ENCODE results near the gene MAN1C1. TPM values are rescaled to one million over a fixed set of nuclear protein-coding genes. Genes with fewer than 3 reads are reported as not detected.

The MAN1C1 gene
- total RNA-seq, 4 donors from 2014 or later: 14.6 to 25.1 (median 17.5) TPM

- 55 to 57% methylated on average over 6 of the region's 6 CpGs for WGBS, 2 donors
- no peak for DNase-seq (ENCODE audit: low spot score in 2 of 2)
- Histone ChIP-seq H3K27ac (peak overlapping the region; percentile 84 to 98 (median 96)), H3K4me1 (peaks cover 0 to 42% (median 25%) of the 10 kb centered on the region in 4 donors), H3K4me3 (peak overlapping the region in 3 of 4 donors; percentile 79 to 96 (median 91)), H3K36me3 (peaks cover 0 to 43% (median 0%) of the 10 kb centered on the region in 3 donors), H3K27me3 (no peaks in the 10 kb centered on the region), H3K9me3 (no peaks in the 10 kb centered on the region)
- no peak for TF ChIP-seq EP300 (IDR thresholded peaks at IDR 0.05)
- TF ChIP-seq POLR2A (IDR thresholded peaks at IDR 0.05): no peak
- TF ChIP-seq CTCF (IDR thresholded peaks at IDR 0.05): no peak
These were observed 202.0 kb downstream of the MAN1C1 start for GRCh38 chr1:25818569-25818968.

DNA sequence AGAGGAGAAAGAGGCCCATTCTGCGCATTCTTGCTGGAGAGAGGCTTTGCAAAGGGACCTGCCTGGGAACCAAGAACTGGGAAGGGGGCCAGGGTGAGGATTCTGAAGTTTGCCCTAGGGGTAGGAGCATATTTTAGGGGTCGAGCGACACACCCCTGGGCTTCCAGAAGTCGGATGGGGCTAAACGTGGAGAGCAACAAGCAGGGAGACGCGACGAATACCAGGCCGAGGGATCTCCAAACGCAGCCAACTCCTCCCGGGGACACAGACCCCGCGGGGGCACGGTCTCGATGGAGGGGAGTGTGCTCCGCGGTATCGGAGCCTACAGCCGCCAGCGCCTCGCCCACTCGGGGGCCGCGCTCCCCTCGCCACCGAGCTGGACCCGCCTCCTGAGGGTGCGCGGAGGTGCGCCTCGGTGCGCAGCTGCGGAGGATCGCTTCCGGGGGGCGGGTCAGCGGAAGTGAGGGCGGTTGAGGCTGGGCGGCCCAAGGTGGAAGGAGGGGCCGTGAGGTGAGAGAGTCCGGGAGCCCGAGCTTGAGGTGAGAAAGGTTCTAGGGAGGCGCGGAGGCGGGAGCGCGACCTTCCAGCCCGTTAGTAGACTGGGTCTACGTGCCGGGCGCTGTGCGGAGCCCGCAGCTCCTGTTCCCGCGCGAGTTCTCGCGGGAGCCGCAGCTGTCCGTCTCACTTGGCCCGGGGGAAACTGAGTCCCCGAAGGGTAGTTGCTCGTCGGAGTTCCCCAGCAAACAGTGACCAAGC, 203.1 kb downstream of the MAN1C1 start, which contains the start of gene MTFR1L:
MTFR1L (plus strand) TSS at position 464 of the 756 bp plus-strand sequence. CDS start 3,151 bp downstream, outside the sequence.
- Histone ChIP-seq H3K27me3 (no peaks in the 10 kb centered on the region), H3K36me3 (peaks cover 0 to 42% (median 0%) of the 10 kb centered on the region in 3 donors), H3K4me3 (peak within 1 kb of the TSS; percentile 79 to 96 (median 90)), H3K27ac (peak within 1 kb of the TSS; percentile 84 to 98 (median 96)), H3K9me3 (no peaks in the 10 kb centered on the region), H3K4me1 (peaks cover 0 to 53% (median 25%) of the 10 kb centered on the region in 4 donors)
- DNase-seq (ENCODE audit: low spot score in 2 of 2): peak; percentile 73 to 78
- TF ChIP-seq POLR2A (IDR thresholded peaks at IDR 0.05) (peak; percentile 62 to 90), EP300 (IDR thresholded peaks at IDR 0.05) (peak; percentile 77 to 96), CTCF (IDR thresholded peaks at IDR 0.05) (peak in 1 of 5 experiments; percentile 46)
- 0 to 1% methylated on average over 26 to 30 of the region's 64 CpGs for WGBS, 2 donors

DNA sequence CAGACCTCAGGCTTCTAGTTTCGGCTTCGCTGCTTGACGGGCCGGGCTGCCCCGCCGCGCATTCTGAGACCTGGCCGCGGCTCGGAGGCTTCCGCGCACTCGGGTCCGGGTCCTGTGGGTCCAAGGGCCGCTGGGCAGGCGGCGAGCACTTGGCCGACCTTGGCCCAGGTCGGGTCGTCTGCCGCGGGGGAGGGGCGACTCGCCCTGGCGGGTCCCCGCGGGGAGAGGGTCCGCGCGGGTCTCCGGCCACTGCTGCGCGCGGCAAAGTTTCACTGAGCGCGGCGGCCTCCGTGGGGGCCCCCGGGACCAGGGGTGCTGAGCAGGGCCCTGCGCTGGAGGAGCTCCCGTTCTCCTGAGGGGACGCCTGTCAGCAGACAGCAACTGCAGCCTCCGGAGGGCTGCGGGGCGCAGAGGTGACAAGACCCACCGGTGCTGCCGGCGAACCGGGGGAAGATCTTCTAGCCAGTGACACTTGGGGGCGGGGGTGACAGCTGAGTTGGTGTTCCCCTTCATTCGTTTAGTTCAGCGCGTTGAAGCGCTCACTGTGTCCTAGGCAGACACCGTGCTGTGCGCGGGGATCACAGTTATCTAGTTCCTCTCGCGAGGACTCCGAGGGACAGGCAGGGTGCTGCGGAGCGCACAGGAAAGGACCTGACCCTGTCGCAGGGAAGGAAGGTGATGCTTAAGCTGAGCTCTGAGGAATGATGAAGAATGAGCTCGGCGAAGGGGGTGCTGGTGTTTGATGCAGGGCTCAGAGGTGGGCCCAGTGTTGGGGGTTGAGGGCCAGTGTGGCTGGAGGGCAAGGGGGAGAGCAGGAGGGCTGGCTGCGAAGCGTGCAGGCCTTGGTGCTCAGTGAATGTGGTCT, 203.9 kb downstream of the MAN1C1 start:
- peak overlapping the region; percentile 79 to 96 (median 90) for H3K4me3 ChIP-seq
- whole genome bisulfite sequencing, 2 donors: 2 to 3% methylated on average over 14 to 49 of the region's 67 CpGs
- peak overlapping the region; percentile 84 to 98 (median 96) for H3K27ac ChIP-seq
- no peak for DNase-seq (ENCODE audit: low spot score in 2 of 2)
- H3K36me3 ChIP-seq: peaks cover 0 to 34% (median 0%) of the 10 kb centered on the region in 3 donors
- TF ChIP-seq POLR2A (IDR thresholded peaks at IDR 0.05): no peak
- no peak for TF ChIP-seq CTCF (IDR thresholded peaks at IDR 0.05)
- no peak for TF ChIP-seq EP300 (IDR thresholded peaks at IDR 0.05)
- peaks cover 0 to 53% (median 25%) of the 10 kb centered on the region in 4 donors for H3K4me1 ChIP-seq
- H3K27me3 ChIP-seq: no peaks in the 10 kb centered on the region
- H3K9me3 ChIP-seq: no peaks in the 10 kb centered on the region

- TF ChIP-seq CTCF (IDR thresholded peaks at IDR 0.05) (no peak), POLR2A (IDR thresholded peaks at IDR 0.05) (no peak), EP300 (IDR thresholded peaks at IDR 0.05) (no peak)
- Histone ChIP-seq H3K9me3 (no peaks in the 10 kb centered on the region), H3K27ac (peak overlapping the region in 3 of 4 donors; percentile 96 to 98 (median 97)), H3K4me1 (peaks cover 0 to 53% (median 25%) of the 10 kb centered on the region in 4 donors), H3K36me3 (peaks cover 0 to 34% (median 2%) of the 10 kb centered on the region in 3 donors), H3K4me3 (peak overlapping the region; percentile 79 to 96 (median 90)), H3K27me3 (no peaks in the 10 kb centered on the region)
- DNase-seq (ENCODE audit: low spot score in 2 of 2): no peak
- WGBS, 2 donors: 29 to 39% methylated on average over 10 of the region's 10 CpGs
These were observed 204.5 kb downstream of the MAN1C1 start for GRCh38 chr1:25821112-25821476.
